Right lung (tissue), 5 donors: ENCODE measurements around the gene PMM2. TPM values are rescaled to one million over a fixed set of nuclear protein-coding genes. Genes with fewer than 3 reads are reported as not detected.
"Not testable (repeated sequence)": the region's sequence is repeated elsewhere in the genome, so short reads cannot be mapped to it uniquely, and the experiment has no call there.

Source experiments
- DNase-seq, 2 donors: peaks; one replicate each; pipeline ENCODE4 v3.0.0-alpha.2; 2013
- polyA plus RNA-seq, 5 donors: library from polyadenylated mRNA; unstranded; fragments of 120-200 nt; gene quantifications; one replicate each; pipeline versions ENCODE4 v1.2.1 to v1.2.3, GENCODE V29; 2013; ENCODE audit warnings: inconsistent platforms in 1 of 5, low replicate concordance in 1 of 5; ENCODE audit not compliant: insufficient read length in 5 of 5, insufficient read depth in 1 of 5

Gene PMM2
- polyA plus RNA-seq, 5 donors, result 19.9 to 24.6 (median 22.6) TPM

DNA sequence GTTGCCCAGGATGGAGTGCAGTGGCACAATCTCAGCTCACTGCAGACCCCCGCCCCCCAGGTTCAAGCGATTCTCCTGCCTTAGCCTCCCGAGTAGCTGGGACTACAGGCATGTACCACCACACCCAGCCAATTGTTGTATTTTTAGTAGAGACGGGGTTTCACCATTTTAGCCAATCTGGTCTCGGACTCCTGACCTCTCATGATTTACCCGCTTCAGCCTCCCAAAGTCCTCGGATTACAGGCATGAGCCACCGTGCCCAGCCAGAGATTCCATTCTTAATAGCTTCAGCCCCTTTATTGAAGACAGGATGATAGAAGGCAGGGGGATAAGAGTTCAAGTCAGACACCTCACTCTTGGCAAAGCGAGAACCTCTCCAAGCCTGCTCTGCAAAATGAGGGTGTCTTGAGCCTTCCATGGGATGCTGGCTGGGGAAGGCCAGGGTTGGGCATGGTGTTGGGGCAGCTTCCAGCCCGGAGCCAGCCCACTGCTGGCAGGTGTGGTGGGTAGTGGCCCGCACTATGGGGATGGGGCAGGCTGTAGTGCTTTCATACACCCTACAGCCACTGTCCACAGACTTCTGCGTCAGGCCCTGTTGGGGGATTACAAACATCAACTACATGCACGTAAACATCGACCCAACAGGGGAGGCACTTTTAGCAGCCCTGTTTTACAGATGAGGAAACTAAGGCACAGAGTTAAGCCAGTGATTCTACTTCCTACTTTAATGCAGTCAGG is 67.7 kb downstream of the PMM2 start:
- DNase-seq, result no peak

DNA sequence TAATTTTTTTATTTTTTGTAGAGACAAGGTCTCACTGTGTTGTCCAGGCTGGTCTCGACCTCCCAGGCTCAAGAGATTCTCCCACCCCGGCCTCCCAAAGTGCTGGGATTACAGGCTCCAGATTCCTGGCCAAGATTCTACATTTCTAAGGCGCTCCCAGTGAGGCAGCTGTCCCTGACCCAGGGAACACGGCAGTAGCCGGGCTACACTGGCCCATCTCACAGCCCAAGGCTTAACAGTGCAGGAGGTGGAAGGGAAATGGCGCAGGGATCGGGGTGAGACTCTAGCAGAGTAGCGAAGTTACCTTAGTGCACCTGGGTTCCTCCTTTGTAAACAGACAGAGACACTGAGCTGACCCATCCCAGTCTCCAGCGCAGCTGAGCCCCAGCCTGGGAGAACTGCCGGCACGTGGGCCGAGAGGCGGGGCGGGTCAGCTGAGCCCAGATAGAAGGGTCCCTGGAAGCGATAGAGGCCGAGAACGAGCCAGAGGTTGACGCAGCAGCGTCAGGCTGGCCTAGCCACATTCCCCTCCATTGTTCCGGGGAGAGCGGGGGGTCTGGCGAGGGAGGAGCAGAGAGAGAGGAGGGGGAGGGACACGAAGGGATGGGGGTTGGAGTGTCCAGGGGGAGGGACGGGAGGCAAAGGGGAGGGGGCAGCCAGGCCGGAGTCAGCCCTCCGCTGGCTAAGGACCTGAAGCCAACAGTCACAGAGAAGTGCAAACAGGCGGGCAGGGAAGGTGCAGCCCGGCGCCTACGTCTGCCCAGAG is 68.7 kb downstream of the PMM2 start:
- DNase-seq, result peak; percentile 69 to 70

DNA sequence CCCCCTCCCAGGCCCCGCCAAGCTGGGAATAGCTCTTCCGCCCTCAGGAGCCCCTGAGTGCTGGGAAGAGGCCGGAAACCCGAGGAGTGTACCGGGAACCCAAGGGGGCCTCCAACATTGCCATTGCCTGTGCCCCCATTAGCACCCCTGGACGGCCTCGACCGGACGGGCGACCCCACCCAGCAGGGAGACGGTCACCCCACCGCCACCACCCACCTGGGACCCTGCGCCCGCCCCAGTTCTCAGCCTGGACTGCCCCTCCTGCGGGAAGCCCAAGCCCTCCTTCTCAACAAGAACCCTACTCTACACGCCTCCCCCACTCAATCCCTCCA is 69.2 kb downstream of the PMM2 start:
- no peak for DNase-seq

DNA sequence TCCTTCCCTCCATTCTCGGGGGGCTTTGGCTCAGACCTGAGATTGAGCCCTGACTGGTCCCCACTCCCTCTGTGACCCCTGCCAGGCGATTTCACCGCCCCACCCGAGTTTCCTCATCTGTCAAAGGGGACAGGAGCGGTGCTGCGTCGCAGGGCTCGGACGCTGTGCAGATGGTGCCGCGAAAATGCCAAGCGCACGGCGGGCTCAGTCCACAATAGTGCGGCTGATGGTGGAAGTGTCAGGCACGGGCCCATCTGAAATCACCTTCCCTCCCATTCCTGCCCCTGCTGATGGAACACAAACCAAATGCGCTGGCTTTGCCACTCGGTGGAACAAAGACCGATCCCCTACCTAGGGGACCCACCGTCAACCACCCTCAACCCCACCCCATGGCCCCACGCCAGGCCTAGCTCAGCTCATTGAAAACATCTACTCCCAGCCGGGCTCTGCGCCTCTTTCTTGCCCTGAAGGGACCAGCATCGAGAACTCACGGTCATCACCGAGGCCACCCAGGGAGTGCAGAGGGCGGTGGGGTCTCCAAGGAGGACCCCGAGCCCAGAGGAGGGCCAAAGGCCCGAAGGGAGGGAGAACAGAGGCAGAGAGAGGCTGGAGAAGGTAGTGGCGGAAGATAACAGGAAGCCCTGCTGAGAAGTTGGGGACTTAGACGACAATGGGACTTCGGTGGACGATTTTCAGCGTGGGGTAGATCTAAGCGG is 69.7 kb downstream of the PMM2 start:
- DNase-seq, result peak; percentile 37 to 40

DNA sequence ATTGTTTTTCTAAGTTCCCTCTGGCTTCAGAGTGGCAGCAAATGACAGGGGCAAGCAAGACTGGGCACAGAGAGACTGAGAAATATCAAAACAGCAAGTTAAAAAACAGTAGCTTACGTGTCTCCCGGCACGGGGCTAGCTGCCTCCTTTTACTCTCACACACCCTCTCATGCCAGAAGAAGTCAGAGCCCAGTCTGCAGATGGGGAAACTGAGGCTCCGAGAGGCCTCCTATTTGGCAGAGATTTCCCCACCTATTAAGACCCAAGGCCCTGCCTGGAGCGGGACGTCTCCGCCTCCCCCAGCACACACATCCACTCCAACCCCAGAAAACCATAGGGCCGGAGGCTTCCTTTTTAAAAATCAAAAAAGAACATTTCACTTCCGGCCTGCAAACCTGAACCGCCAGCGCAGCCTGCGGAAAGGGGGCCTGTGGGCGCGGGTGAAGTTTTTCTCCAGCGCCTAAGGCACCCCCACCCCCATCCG is 70.3 kb downstream of the PMM2 start:
- DNase-seq, result peak in 1 of 2 donors; percentile 21

DNA sequence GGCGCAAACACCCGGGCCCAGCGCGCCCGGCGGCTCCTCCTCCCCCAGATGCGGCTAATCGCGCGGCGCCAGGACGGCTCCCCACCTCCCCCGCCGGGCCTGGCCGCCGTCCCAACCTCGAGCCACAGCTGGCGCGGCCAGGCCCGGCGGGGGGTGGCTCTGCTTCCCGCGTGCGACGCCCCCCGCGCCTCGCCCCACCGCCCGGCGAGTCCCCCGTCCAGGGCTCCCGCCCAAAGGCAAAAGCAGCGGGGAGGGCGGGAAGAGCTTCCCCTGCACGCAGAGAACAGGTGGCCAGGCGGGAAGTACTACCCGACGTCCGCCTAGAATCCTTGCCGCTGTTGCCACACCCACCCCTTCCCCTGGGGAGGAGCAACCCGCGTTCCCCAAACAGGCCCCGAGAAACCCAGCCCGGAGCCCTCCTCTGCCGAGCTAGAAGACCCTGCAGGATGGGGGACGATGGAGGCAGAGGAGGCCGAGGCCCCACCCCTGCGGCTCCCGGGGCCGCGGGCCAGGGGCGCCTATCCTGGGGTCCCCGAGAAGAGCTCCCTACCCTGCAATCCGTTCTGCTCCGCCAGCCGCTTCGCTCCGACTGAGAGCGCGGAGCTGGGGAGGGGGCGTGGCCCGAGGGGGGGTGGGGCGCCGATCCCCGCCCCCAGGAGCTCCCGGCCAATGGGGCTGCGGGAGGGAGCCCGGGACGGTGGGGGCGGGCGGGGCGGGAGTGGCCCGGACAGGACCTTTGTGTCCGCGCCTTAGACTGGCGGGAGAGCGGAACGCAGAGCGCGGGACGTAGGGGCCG is 71.0 kb downstream of the PMM2 start, which contains the start of gene CARHSP1:
TSS of gene CARHSP1 (minus strand) at position 591 of the 796 bp plus-strand sequence. CDS start 9,678 bp downstream, outside the sequence.
- peak; percentile 89 to 92 for DNase-seq

DNA sequence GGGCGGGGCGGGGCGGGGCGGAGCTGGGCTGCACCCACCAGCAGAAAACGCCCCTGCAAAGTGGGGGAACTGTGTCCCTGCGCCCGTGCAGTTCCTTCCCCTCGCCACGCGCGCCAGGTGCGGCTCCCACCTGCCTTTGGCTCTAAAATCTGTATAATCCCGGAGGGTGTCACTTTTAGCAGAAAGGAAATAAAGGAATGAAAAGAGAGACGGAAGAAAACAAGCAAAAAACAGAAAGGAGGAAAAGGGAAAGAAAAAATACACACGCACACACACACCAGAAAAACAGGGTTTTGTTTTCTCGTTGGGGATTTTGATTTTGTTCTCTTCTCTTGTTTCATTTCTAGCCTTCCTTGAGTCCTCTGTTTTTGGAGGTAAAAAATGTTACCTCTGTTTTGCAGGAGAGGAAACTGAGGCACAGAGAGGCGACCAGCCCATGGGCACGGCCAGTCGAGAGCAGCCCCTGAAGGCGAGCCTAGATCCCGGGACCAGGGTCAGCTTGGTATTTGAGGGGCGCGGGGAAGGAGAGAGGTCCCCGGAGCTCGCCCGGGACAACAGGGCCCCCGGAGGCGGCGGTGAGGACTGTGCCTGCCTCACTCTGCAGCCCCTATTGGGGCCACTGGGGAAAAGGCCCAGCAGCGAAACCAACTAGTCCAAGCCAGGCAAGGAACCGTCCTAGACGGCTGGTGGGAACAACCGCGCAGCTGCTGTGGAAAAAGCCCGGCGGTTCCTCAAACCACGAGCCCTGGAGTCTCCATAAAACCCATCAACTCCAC is 71.8 kb downstream of the PMM2 start:
- DNase-seq, result no peak

DNA sequence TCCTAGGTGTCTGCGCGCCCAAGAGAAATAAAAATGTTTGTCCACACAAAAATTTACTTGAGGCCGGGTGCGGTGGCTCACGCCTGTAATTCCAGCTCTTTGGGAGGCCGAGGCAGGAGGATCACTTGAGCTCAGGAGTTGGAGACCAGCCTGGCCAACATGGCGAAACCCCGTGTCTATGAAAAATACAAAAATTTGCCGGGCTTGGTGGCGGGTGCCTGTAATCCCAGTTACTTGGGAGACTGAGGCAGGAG is 72.3 kb downstream of the PMM2 start:
- not testable (repeated sequence) for DNase-seq

DNA sequence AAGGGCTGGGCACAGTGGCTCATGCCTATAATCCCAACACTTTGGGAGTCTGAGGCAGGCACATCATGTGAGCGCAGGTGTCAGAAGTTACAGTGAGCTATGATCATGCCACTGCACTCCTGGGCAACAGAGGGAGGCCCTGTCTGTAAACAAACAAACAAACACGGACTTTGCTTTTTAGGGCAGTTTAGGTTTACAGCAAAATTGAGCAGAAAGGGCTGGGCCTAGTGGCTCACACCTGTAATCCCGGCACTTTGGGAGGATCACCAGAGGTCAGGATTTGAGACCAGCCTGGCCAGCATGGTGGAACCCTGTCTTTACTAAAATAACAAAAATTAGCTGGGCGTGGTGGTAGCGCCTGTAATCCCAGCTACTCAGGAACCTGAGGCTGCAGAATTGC is 74.4 kb downstream of the PMM2 start:
- no peak for DNase-seq

DNA sequence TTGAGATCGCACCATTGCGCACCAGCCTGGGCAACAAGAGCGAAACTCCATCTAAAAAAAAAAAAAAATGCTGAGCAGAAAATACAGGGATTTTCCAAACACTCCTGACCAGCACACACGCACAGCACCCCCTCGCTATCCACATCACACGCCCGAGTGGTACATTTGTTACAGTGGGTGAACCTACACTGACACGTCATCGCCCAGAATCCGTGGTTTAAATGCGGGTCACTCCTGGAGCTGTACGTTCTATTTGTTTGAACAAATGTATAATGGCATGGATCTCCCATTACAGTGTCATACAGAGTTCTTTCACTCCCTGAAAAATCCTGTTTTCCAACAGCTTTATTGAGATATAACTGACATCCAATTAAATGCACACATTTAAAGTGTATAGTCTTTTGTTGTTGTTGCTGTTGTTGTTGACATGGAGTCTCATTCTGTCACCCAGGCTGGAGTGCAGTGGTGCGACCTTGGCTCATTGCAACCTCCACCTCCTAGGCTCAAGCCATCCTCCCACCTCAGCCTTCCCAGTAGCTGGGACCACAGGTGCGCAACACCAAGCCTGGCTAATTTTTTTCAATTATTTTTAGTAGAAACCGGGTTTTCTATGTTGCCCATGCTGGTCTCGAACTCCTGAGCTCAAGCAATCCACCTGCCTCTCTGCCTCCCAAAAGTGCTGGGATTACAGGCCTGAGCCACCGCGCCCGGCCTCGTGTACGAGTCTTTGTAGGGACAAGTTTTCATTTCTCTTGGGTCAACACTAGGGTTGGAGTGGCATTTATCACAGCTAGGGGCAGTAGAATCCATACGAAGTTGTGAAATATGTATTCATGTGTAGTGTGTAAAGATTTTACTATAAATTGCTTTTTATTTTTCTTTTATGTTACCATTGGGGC is 75.6 kb downstream of the PMM2 start:
- DNase-seq, result no peak

DNA sequence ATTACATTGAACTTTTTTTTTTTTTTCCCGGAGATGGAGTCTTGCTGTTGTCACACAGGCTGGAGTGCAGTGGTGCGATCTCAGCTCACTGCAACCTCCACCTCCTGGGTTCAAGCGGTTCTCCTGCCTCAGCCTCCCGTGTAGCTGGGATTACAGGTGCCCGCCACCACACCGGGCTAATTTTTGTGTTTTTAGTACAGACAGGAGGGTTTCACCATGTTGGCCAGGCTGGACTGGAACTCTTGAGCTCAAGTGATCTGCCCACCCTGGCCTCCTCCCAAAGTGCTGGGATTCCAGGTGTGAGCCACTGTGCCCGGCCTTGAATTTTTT is 76.2 kb downstream of the PMM2 start:
- DNase-seq, result not testable (repeated sequence)

DNA sequence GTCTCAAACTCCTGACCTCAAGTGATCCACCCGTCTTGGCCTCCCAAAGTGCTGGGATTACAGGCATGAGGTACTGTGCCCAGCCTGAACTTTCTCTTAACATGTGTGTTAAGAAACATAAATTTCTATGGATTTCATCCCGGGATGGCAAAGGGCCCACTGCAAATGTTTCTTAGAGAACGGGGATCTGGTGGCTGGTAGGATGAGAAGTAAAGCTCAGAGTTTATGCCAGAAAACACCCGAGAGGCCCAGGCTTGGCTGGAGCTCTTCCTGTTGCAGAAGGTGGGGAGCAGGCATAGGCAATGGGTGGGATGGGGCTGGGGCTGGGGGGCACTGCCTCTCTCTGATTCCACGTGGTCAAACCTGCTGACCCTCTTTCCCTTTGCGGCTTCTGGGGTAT is 76.7 kb downstream of the PMM2 start:
- no peak for DNase-seq

DNA sequence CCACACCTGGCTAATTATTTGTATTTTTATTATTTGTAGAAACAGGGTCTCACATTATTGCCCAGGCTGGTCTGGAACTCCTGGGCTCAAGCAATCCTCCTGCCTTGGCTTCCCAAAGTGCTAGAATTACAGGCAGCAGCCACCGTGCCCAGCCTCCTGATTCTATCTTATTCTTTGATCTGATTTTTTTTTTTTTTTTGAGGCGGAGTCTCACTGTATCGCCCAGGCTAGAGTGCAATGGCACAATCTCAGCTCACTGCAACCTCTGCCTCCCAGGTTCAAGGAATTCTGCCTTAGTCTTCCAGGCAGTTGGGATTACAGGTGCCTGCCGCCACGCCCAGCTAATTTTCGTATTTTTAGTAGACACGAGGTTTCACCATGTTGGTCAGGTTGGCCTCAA is 77.7 kb downstream of the PMM2 start:
- DNase-seq, result not testable (repeated sequence)

DNA sequence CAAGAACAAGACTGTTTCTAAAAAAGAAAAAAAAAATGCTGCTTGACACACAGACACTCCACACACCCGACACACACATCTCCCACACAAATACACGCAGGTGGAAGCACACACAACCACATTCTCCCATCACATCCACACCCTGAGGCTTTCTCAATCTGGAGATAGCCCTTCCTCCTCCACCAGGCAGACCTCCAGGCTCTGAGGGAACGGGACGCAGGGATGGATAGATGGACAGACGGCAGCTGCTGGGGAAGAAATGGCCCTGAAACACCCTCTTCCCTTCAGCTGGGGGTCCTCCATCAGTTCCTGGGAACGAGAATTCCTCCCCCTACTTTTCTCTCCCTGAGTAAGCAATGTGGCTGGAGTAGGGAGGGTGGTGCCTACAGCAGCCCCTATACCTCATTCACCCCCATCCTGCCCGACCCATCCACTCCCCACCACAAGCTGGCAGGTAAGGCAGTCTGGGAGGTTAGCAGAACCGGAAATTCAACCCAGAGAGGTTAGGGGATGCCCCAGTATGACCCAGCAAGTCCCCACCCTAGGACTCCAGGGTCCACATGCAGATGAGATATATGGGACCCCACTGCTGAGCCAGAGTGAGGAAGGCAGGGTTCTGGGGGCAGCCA is 80.4 kb downstream of the PMM2 start:
- no peak for DNase-seq

DNA sequence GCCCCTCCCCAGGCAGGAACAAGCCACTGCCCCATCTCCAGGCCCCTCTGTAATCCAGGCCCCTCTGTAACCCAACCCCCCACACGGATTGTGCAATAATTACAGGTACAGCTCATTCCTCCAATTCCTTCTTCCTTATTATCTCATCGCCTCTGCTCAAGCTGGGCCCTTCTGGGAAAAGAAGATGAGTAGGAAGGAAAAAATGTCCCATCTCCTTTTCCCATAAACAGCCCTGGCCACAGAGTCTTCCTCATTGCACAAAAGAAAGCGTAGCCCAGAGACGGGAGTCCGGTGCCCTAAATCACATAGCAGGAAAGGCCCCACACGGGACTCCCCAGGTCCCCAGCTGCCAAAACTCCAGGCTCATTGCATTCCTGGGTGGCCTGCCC is 80.9 kb downstream of the PMM2 start:
- DNase-seq, result no peak

DNA sequence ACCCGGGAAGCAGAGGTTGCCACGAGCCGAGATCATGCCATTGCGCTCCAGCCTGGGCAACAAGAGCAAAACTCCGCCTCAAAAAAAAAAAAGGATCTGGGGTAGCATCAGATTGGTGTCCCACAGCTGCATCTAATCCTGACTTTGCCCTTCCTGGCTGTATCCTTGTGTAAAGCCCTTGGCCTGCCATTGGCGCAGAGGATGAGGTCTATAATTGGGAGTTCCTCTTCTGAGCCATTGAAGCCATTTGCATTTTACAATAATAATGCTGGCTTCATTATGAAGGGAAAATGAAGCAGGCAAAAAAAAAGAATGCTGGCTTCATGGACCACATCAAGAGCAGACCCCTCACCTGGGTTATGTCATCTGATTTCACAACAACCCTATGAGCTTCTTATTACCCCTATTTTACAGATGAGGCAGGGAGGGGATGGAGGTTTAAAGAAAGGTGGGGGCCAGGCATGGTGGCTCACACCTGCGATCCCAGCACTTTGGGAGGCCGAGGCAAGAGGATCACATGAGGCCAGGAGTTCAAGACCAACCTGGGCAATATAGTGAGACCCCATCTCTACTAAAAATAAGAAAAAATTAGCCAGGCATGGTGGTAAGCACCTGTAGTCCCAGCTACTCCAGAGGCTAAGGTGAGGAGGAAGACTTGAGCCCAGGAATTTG is 83.3 kb downstream of the PMM2 start:
- DNase-seq, result no peak

DNA sequence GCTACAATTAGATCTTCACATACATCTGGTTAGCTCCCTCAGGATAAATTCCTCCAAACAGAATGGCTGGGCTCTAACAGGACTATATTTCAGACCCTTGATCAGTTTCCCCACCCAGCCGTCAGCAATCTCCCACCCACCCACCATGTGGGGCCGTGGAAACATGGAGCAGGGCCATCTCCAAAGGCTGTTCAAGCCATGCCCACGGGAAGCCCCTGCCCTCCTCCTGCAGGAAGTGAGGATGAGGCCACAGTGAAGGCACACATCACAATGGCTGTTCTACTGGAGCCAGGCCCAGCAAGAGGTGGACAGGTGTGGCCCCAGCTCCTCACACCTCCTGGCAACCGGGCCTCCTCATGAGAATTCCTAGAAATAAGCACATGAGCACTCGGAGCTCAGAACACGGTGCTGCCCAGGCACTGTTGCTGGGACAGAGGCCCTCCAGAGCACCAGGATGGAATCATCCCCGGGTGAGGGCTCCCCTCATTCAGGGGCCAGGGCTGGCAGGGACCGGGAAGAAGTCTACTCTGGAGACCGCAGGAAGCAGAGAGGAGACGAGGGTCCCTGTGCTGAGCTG is 84.5 kb downstream of the PMM2 start, which contains the start of gene LITAFD:
TSS of gene LITAFD (plus strand) at position 311 of the 577 bp plus-strand sequence. CDS start 2,005 bp downstream, outside the sequence.
- no peak for DNase-seq

DNA sequence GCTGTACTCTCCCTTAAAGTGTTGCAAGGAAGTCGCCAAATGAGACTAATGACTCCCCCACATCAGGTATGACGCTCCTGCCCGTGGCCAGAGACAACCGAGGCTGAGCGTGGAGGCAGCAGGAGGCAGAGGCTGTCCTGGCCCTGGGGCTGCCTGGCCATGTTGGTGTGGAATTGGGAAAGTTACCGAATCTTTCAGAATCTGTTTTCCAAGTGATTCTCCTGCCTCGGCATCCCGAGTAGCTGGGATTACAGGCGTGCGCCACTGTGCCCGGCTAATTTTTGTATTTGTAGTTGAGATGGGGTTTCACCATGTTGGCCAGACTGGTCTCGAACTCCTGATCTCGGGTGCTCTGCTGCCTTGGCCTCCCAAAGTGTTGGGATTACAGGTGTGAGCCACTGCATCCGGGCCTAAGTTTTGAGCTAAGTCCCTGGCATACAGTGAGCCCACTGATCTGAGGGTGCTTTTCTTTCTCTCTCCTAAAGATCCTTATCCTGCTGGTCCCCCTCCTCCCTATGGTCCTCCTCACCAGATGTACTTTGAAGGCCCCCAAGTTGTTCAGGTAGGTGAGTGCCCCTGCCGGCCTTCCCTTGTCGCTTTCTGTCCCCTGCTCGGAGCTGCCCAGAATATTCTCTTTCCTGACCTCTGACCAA is 85.2 kb downstream of the PMM2 start:
- no peak for DNase-seq
